ENCODE measurements around the gene PRR12. TPM values are rescaled to one million over a fixed set of nuclear protein-coding genes. Genes with fewer than 3 reads are reported as not detected.
A peak's percentile ranks its signal among the peaks of the same experiment; 100 is the strongest.

PRR12 gene
- total and polyA plus RNA-seq, 3 donors from 2014 or later: 15.7 to 33.1 (median 32.8) TPM

DNA sequence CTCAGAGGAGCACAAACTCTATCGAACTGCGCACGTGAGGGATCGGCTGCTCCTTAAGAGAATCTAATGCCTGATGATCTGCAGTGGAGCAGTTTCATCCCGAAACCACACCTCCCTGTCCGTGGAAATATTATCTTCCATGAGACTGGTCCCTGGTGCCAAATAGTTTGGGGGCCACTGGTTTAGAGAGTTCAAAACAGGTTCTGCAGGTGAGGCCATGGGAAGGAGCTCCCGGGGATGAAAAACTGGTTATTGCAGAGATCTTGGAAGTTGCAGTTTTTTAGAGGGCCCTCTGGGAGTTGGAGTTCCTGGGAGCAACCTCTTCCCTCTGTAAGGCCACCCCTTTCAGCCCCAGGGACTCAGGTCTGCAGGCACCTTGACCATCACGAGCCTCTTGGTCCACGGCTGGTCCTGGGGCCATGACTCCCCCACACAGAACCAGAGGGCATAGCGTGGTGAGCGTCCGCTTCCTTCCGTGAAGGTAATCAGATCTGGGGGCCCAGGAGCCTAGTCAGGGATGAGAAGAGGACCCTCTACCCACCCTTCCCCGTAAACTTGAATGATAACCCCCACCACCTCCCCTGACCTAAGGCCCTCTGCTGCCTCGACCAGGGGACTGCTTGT, 69.5 kb downstream of the PRR12 start:
- H3K36me3 ChIP-seq (ENCODE audit: low read depth, missing control alignments): no peaks in the 10 kb centered on the region
- H3K27ac ChIP-seq: no peak overlapping the region
- no peaks in the 10 kb centered on the region for H3K9me3 ChIP-seq
- peaks cover 4% of the 10 kb centered on the region for H3K4me1 ChIP-seq
- no peak overlapping the region for H3K4me3 ChIP-seq
- DNase-seq: no peak
- intact Hi-C loops (cut with DNase I; ENCODE audit: low total_unique reads): no loop called here
- H3K27me3 ChIP-seq: no peaks in the 10 kb centered on the region
- TF ChIP-seq POLR2A (IDR thresholded peaks at IDR 0.05): no peak
- TF ChIP-seq, protein P1, sequence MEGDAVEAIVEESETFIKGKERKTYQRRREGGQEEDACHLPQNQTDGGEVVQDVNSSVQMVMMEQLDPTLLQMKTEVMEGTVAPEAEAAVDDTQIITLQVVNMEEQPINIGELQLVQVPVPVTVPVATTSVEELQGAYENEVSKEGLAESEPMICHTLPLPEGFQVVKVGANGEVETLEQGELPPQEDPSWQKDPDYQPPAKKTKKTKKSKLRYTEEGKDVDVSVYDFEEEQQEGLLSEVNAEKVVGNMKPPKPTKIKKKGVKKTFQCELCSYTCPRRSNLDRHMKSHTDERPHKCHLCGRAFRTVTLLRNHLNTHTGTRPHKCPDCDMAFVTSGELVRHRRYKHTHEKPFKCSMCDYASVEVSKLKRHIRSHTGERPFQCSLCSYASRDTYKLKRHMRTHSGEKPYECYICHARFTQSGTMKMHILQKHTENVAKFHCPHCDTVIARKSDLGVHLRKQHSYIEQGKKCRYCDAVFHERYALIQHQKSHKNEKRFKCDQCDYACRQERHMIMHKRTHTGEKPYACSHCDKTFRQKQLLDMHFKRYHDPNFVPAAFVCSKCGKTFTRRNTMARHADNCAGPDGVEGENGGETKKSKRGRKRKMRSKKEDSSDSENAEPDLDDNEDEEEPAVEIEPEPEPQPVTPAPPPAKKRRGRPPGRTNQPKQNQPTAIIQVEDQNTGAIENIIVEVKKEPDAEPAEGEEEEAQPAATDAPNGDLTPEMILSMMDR (IDR thresholded peaks at IDR 0.05): no peak
- WGBS, 2 donors: 85 to 90% methylated on average over 2 to 15 of the region's 15 CpGs

DNA sequence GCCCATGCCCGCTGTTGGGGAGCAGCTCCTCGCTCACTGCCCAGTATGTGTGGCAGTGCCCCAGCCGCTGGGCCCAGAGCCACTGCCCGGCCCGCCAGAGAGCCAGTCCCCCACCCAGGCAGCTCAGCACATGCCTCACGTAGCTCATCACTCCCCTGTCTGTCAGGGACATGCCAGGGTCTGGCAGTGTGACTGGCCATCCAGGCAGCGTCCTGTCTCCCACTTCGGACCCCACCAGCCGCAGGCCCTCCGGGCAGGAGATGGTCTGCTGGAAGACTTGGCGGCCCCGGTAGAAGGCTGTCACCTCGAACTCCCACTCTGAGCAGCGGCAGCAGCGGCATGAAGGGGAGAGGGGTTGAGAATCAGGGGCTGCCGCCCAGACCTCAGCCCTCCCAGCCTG, 71.0 kb downstream of the PRR12 start:
- Histone ChIP-seq H3K4me3 (no peak overlapping the region), H3K9me3 (no peaks in the 10 kb centered on the region), H3K27ac (no peak overlapping the region), H3K27me3 (no peaks in the 10 kb centered on the region), H3K36me3 (ENCODE audit: low read depth, missing control alignments) (no peaks in the 10 kb centered on the region), H3K4me1 (peaks cover 10% of the 10 kb centered on the region)
- DNase-seq: no peak
- intact Hi-C loops (cut with DNase I; ENCODE audit: low total_unique reads): no loop called here
- no peak for TF ChIP-seq POLR2A (IDR thresholded peaks at IDR 0.05)
- TF ChIP-seq, protein P1 (IDR thresholded peaks at IDR 0.05): no peak
- 92% methylated on average over 12 of the region's 16 CpGs; no CpG with 5 or more reads in 1 of the 2 donors for WGBS, 2 donors

DNA sequence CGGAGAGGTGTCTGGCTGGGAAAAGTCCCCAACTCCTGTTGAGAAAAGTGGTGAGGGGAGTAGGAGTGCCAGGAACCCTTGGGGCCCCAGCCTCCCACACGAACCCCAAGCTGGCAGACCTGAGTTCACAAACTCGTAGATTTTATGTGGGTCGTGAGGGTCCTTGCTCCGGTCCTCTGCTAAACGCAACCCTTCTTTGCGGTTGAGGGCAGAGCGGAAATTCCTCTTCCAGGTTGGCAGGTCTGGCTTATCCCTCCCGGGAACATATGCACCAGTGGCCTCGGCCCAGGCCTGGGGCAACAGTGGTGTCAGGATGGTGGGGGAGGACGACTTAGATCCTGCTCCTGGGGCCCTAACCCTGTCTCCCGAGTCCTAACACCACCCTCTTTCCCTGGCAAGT, 72.2 kb downstream of the PRR12 start:
- Histone ChIP-seq H3K4me1 (peaks cover 10% of the 10 kb centered on the region), H3K4me3 (no peak overlapping the region), H3K27me3 (no peaks in the 10 kb centered on the region), H3K9me3 (no peaks in the 10 kb centered on the region), H3K27ac (no peak overlapping the region), H3K36me3 (ENCODE audit: low read depth, missing control alignments) (no peaks in the 10 kb centered on the region)
- intact Hi-C loops (cut with DNase I; ENCODE audit: low total_unique reads): no loop called here
- no peak for DNase-seq
- TF ChIP-seq, protein P1 (IDR thresholded peaks at IDR 0.05): no peak
- TF ChIP-seq POLR2A (IDR thresholded peaks at IDR 0.05): no peak
- WGBS, 2 donors: 78 to 90% methylated on average over 6 to 12 of the region's 12 CpGs

DNA sequence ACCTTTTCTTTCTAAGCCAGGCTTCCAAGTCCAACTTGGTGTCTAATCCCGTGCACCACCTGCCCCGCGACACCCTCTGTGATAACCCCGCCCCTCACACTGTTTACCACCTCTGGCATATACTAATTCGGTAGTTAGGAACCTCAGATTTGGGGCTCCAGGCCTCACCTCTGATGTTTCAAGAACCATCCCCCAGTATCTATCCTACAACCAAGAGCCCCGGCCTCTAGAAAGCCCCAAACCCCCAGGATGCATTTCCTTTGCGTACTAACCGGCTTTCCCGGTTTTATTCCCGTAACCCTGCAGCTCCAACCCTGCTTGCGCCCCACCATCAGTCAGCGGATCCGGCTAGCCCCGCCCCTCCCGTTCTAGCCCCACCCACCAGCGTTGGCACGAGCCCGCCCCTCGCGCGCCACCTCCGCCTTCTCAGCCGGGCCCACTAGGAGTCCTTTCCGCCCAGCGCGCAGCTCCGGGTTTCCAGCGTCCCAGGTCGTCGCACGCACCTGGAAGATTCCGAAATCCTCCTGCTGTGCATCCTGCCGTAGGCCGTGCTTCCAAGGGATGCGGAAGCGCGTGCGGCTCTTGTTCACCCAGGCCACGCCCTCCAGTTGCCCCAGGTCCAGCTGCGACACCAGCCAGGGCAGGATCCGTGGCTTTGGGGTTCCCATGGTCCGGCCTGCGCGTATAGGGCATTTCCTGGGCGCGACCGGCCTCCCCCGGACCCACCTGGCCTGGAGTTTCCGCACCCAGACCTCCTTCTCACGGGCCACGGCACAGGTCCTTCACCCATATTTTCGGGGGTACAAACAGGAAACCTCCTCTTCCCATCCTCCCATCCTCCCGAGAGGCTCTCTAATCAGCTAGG, 73.4 kb downstream of the PRR12 start:
- Histone ChIP-seq H3K4me1 (peaks cover 10% of the 10 kb centered on the region), H3K9me3 (no peaks in the 10 kb centered on the region), H3K4me3 (peak overlapping the region; percentile 61 to 78), H3K36me3 (ENCODE audit: low read depth, missing control alignments) (no peaks in the 10 kb centered on the region), H3K27me3 (no peaks in the 10 kb centered on the region), H3K27ac (peak overlapping the region; percentile 83 to 85)
- intact Hi-C loops (cut with DNase I; ENCODE audit: low total_unique reads): no loop called here
- TF ChIP-seq, protein P1 (IDR thresholded peaks at IDR 0.05): peak; percentile 18 to 42 (median 25)
- TF ChIP-seq POLR2A (IDR thresholded peaks at IDR 0.05): no peak
- WGBS, 2 donors: 1% methylated on average over 48 to 49 of the region's 53 CpGs
- DNase-seq: peak; percentile 93
